HG02610 (cell line): ENCODE results near the gene TNPO1.

ENCODE experiments used
- ATAC-seq: cut with Tn5 transposase; IDR thresholded peaks from one replicate; pipeline ENCODE4 v1.9.1; 2021; ENCODE audit warnings: mild to moderate bottlenecking, moderate library complexity; ENCODE audit not compliant: unreplicated experiment

The TNPO1 gene

GRCh38 chr5:72850113-72850512 is 33.7 kb downstream of the TNPO1 start:
- ATAC-seq = no peak

GRCh38 chr5:72852356-72852755 is 35.9 kb downstream of the TNPO1 start:
- no peak for ATAC-seq

- ATAC-seq = no peak
Observed at GRCh38 chr5:72854419-72854818, 38.0 kb downstream of the TNPO1 start.

- no peak for ATAC-seq
Observed at GRCh38 chr5:72855821-72856220, 39.4 kb downstream of the TNPO1 start.

- no peak for ATAC-seq
Observed at GRCh38 chr5:72857396-72857795, 40.9 kb downstream of the TNPO1 start.

GRCh38 chr5:72859127-72859526 is 42.7 kb downstream of the TNPO1 start:
- no peak for ATAC-seq

- no peak for ATAC-seq
Observed at GRCh38 chr5:72860499-72860898, 44.0 kb downstream of the TNPO1 start.

GRCh38 chr5:72871366-72872024 is 55.0 kb downstream of the TNPO1 start:
- ATAC-seq = no peak

- ATAC-seq = no peak
Observed at GRCh38 chr5:72878854-72879253, 62.4 kb downstream of the TNPO1 start.

GRCh38 chr5:72882989-72883388 is 66.5 kb downstream of the TNPO1 start:
- ATAC-seq = no peak

GRCh38 chr5:72883850-72884249 is 67.4 kb downstream of the TNPO1 start:
- no peak for ATAC-seq

- ATAC-seq = no peak
Observed at GRCh38 chr5:72884892-72885291, 68.4 kb downstream of the TNPO1 start.

GRCh38 chr5:72885824-72886223 is 69.4 kb downstream of the TNPO1 start:
- no peak for ATAC-seq

- no peak for ATAC-seq
Observed at GRCh38 chr5:72888595-72888994, 72.1 kb downstream of the TNPO1 start.

- ATAC-seq = no peak
Observed at GRCh38 chr5:72889324-72889723, 72.9 kb downstream of the TNPO1 start.

GRCh38 chr5:72892846-72893245 is 76.4 kb downstream of the TNPO1 start:
- no peak for ATAC-seq

GRCh38 chr5:72895758-72896157 is 79.3 kb downstream of the TNPO1 start:
- ATAC-seq = no peak

GRCh38 chr5:72906806-72907205 is 90.3 kb downstream of the TNPO1 start:
- ATAC-seq = no peak

GRCh38 chr5:72908664-72909063 is 92.2 kb downstream of the TNPO1 start:
- ATAC-seq = no peak

- ATAC-seq = no peak
Observed at GRCh38 chr5:72917371-72917776, 100.9 kb downstream of the TNPO1 start.

- ATAC-seq = no peak
Observed at GRCh38 chr5:72920690-72921502, 104.4 kb downstream of the TNPO1 start.

GRCh38 chr5:72921886-72922285 is 105.4 kb downstream of the TNPO1 start:
- ATAC-seq = no peak
